CD4-positive, alpha-beta T cell treated with Interleukin-2 at 100 ng/mL for 4 hours (primary cell): ENCODE measurements around the gene MGAT3.
"Not testable (repeated sequence)": the region's sequence is repeated elsewhere in the genome, so short reads cannot be mapped to it uniquely, and the experiment has no call there.

Experiments
- DNase-seq: peaks from one replicate; pipeline ENCODE4 v3.0.0-alpha.2; 2020; ENCODE audit warnings: low spot score

MGAT3 gene

GRCh38 chr22:39514373-39514973 lies 57.7 kb downstream of the MGAT3 start:
- DNase-seq: peak; percentile 51

- no peak for DNase-seq
Observed at GRCh38 chr22:39515266-39516050, 58.6 kb downstream of the MGAT3 start.

DNA sequence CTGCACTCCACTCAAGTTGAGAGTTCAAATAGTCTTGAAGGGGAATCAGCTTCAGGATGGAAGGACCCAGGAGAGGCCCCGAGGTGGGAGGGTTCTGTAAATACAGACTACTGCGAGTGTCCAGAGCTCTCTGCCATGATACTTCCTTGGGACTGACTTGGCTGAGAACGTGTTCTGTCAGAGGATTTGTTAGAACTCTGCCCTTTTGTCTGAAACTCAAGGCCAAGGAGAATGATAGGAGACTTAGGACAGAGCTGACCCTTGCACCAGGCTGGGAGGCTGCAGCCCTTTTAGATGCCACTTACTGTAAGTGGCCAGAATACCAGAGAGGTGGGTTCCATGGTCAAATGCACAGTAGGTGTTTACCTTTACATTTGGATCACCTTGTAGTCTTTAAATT lies 60.7 kb downstream of the MGAT3 start:
- DNase-seq: no peak

DNA sequence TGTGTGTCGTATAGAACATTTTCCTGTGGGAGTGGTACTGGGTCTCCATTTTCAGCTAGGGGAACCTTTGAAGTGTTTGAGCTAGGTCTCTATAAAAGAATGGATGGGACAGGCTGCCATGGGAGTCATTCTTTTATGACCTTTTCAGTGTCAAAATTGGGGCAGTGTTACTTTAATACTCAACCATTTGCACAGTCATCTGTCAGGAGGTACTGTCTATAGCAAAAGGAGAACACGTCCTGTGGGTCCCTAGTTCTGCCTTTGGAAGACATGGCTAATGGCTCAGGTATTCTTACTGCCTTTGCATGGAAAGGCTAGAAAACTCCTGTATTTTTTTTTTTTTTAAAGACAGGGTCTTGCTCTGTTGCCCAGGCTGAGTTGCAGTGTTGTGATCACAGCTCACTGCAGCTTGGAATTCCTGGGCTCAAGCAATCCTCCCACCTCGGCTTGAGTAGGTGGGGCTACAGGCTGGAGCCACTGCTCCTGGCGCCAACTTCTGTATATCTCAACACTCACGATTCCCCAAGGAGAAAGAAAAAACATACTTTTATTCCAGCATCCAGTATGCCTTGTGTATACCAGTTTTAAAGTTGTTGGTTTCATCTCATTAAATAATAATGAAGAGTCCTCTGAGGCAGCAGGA lies 61.5 kb downstream of the MGAT3 start:
- DNase-seq: no peak

- no peak for DNase-seq
Observed at GRCh38 chr22:39518996-39519680, 62.3 kb downstream of the MGAT3 start.

- DNase-seq: peak; percentile 98
Observed at GRCh38 chr22:39519681-39520225, 62.9 kb downstream of the MGAT3 start.

- peak; percentile 93 for DNase-seq
Observed at GRCh38 chr22:39520226-39521105, 63.7 kb downstream of the MGAT3 start, which contains the start of gene ATF4. Gene ATF4 (plus strand): TSS chr22:39520562. CDS start chr22:39521446, 884 bp downstream.

GRCh38 chr22:39521106-39521885 lies 64.5 kb downstream of the MGAT3 start:
- peak; percentile 72 for DNase-seq

DNA sequence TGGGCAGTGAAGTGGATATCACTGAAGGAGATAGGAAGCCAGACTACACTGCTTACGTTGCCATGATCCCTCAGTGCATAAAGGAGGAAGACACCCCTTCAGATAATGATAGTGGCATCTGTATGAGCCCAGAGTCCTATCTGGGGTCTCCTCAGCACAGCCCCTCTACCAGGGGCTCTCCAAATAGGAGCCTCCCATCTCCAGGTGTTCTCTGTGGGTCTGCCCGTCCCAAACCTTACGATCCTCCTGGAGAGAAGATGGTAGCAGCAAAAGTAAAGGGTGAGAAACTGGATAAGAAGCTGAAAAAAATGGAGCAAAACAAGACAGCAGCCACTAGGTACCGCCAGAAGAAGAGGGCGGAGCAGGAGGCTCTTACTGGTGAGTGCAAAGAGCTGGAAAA lies 65.3 kb downstream of the MGAT3 start:
- DNase-seq: not testable (repeated sequence)

- peak; percentile 27 for DNase-seq
Observed at GRCh38 chr22:39522567-39523300, 65.9 kb downstream of the MGAT3 start.

GRCh38 chr22:39524089-39524752 lies 67.4 kb downstream of the MGAT3 start:
- no peak for DNase-seq

DNA sequence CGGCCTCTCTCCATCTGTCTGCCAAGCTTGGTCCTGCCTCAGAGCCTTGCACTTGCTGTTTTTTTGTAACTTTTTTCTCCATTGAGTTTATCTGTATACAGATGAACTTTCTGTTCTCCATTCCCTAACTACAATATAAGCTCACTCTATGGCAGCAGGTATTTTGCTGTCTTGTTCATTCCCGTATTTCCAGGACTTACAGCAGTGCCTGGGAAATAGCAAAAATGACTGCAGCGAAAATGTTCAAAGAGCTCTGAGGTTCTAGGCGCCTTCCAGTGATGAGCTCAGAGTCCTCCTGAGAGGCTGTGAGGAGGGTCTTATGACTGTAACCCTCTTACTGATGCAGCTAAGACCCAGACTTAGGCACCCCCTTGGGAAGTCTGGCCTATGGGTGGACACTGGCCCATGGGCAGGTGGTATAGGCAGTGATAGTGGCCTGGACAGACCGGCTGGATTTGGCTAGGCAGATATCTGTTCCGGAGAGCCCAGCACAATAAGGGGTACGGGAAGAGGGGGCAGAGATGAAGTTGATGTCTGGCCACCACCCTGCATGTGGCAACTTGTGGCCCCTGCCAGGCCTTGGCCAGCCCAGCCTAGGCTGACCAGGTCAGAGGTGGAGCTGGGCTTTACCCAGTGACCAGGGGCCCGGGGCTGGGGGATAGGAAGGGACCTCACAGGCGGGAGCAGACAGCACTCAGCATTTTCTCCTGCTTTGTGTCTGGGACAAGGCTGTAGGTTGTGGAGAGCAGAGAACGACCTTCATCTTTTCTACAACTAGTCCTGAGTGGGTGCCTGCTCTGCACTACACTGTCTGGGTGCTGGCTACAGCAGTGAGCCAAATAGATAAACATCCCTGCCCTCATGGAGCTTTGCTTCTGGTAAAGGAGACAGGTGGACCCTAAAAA lies 68.2 kb downstream of the MGAT3 start:
- DNase-seq: no peak

DNA sequence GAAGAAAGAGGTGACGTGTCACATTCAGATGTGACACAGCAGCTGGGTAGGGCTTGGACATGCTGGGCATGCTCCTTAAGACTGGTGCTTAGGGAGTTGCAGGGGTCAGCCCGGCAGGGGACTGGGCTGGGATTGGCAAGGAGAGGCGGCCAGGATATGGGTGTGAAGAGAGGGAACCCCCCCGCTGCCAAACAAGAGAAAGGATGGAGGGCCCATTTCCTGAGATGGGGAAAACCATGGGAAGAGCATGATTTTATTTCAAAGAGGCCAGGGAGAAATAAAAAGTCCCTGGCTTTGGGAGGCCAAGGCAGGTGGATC lies 68.8 kb downstream of the MGAT3 start:
- no peak for DNase-seq

GRCh38 chr22:39526736-39527171 lies 69.9 kb downstream of the MGAT3 start:
- DNase-seq: peak; percentile 22

GRCh38 chr22:39527481-39527961 lies 70.7 kb downstream of the MGAT3 start:
- DNase-seq: no peak

GRCh38 chr22:39528080-39528661 lies 71.4 kb downstream of the MGAT3 start:
- DNase-seq: no peak

GRCh38 chr22:39528681-39529486 lies 72.1 kb downstream of the MGAT3 start:
- peak; percentile 92 for DNase-seq
